GM19025 (cell line): Measurements from ENCODE around the gene EIF5.

ENCODE experiments used
- ATAC-seq: cut with Tn5 transposase; IDR thresholded peaks from one replicate; pipeline ENCODE4 v1.9.1; 2021; ENCODE audit warnings: mild to moderate bottlenecking, low read depth, moderate library complexity; ENCODE audit not compliant: unreplicated experiment

Gene EIF5

GRCh38 chr14:103360548-103360947 is 26.5 kb downstream of the EIF5 start:
- ATAC-seq = no peak

GRCh38 chr14:103361867-103362266 is 27.8 kb downstream of the EIF5 start:
- no peak for ATAC-seq

DNA sequence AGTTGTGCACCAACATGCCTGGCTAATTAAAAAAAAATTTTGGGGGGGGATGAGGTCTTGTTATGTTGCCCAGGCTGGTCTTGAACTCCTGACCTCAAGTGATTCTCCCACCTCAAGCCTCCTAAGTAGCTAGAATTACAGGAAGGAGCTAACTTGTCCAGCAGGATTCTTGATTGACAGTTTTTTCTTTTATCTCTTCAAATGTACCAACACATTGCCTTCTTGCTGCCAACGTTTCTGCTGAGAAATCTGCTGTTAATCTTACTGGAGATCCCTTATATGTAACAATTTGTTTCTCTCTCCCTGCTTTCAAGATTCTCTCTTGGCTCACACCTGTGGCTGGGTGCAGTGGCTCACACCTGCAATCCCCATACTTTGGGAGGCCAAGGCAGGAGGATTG is 28.7 kb downstream of the EIF5 start:
- ATAC-seq = no peak

DNA sequence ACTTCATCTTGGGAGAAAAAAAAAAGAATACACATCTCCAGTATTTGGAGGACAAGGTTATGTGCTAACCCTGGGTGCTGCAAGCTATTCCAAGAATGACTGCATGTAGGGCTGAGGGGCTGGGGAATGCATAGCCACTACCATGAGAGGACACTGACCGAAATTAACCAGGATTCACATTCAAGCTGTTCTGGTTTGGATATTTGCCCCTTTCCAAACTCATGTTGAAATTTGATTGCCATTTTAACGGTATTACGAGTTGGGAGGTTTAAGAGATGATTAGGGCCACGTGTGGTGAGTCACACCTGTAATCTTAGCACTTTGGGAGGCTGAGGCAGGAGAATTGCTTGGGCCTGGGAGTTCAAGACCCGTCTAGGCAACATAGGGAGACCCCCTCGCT is 32.7 kb downstream of the EIF5 start:
- no peak for ATAC-seq

DNA sequence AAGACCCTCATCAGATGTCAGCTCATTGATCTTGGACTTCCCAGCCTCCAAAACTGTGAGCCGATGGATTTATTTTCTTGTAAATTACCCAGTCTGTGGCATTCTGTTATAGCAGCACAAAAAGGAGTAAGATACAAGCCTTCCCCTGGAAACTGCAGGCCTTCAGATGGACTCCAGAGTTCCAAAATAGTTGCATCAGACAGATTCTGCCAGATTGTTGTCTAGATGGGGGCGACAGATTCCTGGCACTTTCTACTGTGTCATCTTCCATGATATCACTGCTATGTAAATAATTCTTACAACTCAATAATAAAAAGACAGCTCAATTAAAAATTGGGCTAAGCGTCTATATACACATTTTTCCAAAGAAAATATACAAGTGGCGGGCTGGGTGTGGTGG is 34.0 kb downstream of the EIF5 start:
- ATAC-seq = no peak

DNA sequence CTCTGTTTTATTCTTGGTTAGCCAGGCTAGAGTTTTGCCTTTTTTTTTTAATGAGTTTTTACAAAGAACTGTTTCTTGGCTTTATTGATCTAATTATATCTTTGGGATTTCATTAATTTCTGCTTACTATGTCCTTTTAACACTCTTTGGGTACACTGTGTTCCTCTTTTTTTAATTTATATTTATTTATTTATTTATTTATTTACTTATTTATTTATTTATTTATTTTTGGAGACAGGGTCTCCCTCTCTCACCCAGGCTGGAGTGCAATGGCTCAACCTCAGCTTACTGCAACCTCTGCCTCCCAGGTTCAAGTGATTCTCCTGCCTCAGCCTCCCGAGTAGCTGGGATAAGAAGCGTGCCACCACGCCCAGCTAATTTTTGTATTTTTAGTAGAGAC is 36.0 kb downstream of the EIF5 start:
- ATAC-seq = no peak

DNA sequence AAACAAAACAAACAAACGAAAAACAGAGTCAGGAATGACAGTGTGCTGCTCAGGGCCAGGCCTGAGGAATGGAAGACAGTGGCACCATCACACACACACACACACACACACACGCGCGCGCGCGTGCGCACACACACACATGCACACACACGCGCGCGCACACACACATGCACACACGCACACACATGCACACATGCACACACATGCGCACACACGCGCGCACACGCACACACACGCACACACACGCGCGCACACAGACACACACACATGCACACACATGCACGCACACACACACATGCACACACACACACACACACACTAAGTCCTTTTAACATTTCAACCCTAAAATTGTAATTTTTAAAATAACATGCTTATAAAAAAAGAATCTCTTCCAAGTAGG is 38.0 kb downstream of the EIF5 start:
- no peak for ATAC-seq

DNA sequence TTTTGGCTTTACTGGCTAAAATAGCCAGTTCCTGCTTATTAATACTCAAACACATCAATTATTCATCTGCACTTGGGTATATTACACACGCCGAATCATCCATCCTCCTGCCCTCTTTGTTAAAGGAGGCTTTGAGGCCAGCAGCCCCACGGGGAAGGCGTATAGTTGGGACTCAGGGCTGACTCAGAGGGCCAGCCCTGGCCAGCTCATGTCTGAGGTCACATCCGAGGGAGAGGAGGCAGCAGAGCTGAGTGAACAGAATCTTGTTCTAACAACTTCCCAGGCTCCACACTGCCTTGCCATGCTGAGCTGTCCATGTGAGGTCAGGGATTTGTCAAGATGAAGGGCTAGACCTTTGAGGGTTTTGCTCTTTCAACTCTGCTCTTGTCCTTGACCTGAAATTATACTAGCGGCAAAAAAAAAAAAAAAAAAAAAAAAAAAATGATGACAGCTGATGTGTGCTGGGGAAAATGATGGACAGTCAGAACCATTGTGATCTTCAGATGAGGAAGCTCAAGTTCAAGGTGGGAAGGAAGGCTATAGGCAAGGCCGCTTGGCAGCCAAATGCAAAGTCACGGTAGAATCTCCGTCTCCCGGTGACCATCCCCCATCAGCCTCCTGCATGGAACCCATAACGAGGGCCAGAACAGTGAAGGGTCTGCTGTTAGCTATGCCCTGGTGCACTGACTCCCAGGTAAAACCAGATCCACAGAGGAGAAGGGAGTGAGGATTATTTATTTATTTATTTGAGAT is 38.7 kb downstream of the EIF5 start:
- ATAC-seq = no peak

- ATAC-seq = no peak
These were observed 40.1 kb downstream of the EIF5 start for GRCh38 chr14:103374121-103374520.

GRCh38 chr14:103377522-103378037 is 43.5 kb downstream of the EIF5 start:
- ATAC-seq = no peak

DNA sequence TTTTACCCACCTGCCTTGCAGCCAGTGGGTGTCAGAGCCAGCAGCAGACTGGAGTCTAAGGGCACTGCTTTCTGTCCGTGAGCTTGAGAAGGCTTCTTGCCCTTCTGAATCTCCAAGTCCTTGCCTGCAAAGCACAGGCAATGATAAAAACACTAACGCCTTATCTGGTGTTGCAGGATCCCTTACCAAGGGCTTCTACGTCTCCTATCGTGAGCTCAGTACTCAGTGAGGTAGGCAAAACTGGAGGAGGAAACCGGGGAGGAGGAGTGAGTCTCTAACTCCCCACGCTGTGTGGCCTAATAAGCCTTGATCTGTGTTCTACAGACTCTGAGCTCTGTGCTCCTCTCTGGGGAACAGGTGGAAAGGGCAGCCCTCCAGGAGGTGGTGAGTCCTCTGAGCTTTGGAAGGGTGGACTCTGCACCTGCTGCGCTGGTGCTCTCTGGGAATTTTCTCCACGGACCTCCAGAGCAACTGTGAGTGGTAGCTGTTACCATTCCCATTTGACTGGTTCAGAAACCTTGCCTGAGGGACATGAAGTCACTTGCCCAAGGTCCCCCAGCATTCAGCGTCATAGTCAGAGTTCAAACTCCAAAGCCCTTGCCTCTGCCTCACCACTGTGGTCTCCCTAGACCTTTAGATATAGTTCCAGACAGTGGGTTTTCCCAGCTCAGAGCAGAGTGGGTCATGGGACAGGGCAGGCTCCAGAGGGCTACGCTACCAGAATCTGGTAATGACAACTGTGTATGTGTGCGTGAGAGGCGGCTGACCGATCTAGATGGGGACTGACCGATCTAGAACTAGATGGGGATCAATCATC is 44.2 kb downstream of the EIF5 start:
- no peak for ATAC-seq

GRCh38 chr14:103380719-103381377 is 46.8 kb downstream of the EIF5 start:
- no peak for ATAC-seq

DNA sequence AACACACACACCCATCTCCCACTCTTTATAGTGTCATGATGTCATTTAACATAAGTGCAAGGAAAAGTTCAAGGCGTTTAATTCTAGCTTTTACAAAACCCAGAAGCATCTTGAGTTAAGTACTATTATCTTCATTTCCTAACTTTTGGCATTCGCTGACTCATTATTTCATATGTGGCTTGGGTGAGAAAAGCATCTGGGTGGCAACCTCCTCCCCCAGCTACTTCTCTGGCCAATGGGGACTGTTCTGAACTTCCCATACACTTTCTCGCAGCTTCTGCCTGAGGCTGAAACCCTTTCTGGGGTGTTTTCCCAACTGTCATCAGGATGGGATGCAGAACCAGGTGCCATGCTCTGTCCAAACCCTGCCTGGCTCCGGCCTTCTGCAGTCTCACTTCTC is 48.3 kb downstream of the EIF5 start:
- no peak for ATAC-seq

DNA sequence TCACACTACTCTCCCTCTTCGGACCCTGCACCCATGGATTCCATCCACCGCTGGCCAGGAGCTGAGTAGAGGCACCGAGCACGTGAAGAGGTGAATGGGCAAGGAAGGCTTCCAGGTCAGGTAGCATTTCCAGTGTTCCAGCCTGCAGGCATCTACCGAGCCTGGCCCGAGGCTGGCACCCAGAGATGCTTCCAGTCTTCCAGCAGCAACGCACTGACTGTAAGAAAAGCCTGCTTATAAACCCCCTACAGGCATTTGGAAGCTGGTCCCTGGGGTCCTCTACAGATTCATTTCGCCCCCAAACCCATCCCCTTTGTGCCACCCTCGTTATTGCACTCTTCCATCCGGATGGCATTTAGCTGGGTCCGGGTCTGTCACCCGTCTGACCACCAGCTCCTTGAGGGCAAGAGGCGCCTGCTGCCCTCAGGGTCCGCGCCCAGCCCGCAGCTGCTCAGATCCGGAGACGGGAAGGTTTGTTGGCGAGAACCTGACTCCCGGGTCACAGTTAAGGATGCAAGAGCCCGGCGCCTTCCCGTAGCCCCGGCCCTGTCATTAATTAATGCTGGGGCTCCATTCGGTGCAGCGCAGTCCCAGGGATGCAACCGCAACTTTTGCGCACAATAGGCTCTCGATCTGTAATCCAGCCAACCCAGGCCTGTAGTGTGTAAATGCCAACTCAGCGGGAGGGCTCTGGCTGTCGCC is 50.6 kb downstream of the EIF5 start:
- ATAC-seq = peak; percentile 14

DNA sequence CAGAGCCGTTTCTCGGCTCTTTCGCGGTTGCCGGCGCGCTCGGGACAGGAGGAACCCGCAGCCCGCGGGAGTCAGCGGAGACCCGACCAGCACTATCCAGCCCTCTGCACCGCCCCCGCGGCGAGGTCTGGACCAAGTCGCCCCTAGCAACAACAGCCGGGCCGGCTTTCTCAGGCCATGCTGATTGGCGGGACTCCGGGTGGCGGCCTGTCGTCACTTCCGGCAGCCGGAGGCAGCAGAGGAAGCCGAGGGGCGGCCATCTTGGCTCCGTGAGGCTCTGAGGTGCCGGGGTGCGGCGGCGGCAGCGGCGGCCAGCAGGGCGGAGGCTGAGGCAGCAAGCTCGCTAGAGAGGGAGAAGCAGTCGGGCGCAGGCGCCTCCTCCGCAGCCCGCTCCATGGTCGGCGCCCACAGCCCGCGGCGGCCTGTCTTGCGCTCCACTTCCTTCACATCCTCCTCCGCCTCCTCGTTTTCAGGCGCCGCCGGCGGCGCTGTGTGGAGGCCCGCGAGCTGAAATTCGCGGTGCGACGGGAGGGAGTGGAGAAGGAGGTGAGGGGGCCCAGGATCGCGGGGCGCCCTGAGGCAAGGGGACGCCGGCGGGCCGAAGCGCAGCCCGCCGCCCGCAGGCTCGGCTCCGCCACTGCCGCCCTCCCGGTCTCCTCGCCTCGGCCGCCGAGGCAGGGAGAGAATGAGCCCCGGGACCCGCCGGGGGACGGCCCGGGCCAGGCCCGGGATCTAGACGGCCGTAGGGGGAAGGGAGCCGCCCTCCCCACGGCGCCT is 51.3 kb downstream of the EIF5 start, which contains the start of gene MARK3:
Gene MARK3 (plus strand): TSS at position 264 of the 777 bp plus-strand sequence. CDS start 615 bp downstream, outside the sequence.
- ATAC-seq = peak; percentile 93

DNA sequence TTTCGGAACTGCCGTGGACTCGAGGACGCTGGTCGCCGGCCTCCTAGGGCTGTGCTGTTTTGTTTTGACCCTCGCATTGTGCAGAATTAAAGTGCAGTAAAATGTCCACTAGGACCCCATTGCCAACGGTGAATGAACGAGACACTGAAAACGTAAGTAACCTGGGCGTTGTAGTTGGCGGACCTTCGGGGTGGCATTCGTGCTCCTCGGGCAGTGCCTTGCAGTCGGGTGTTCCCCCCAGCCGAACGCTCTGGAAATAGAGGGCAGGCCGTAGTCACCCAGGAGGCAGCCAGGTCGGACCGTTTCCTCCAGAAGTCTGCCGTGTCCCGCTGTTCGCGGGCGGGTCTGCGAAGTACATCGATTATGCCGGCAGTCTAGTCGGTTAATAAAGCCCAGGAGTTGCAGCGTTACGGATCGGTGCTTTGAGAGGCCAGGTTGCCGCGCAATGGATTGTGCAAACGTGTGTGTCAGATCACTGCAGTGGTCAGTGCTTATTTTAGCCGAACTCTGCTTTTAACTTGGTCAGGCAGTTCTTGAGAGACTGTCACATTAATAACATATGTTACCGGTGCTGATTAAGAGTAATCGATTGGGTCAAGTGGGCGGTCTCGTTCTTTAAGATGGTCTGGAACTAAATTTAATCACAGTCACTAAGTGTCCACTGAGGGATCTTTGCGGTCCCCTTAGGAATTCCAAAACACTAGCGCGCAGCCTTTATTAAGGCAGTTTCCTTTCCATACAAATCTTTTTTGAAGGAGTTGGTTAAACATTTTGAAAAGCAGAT is 52.1 kb downstream of the EIF5 start:
- no peak for ATAC-seq

DNA sequence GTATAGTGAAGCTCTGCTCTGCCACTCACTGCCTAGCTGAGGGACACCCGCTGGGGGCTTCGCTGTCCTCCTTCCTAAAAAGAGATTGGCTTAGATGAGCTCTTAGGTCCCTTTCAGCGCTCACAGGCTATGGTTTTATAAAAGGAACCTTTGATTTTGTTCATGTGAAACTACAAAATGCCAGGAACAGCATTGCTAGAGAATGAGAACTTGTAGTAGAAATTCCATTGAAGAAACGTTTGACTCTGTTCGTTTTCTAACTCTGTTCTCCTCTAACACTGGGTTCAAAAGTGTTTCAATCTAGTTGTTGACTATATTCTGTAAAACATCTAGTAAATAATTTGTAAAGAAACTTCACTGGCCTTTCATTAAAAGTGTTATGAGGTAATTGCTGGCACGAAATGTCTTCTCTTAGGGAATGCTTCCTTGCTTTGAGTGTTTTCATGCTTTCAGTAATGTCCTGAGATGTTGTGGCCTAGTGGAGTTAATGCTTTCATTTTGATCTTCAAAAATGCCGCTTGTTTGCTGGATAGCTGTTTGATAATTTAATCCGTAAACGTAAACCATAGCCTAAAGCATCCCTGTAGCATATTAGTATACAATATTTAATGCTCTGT is 52.8 kb downstream of the EIF5 start:
- no peak for ATAC-seq

GRCh38 chr14:103388664-103389063 is 54.6 kb downstream of the EIF5 start:
- ATAC-seq = no peak

GRCh38 chr14:103390605-103391004 is 56.6 kb downstream of the EIF5 start:
- no peak for ATAC-seq
